K562 (cell line): Measurements from ENCODE around the gene TINAGL1. TPM values are rescaled to one million over a fixed set of nuclear protein-coding genes. Genes with fewer than 3 reads are reported as not detected.

Experiments
- ADNP ChIP-seq: fragments of 200-800 bp; sonication (Bioruptor generic); IDR thresholded peaks from 2 replicates; pipeline ENCODE4 v1.6.1; 2016; ENCODE audit warnings: missing genetic modification characterization, missing compliant biosample characterization
- ATF1 ChIP-seq, 2 experiments: fragments of 450-650 bp in 1 of 2; IDR thresholded peaks; 2 replicates each; pipeline ENCODE4 v1.6.1; 2016; ENCODE audit warnings: missing compliant biosample characterization in 1 of 2, missing genetic modification characterization in 1 of 2
- BMI1 ChIP-seq: fragments of 150-350 bp; IDR thresholded peaks from 2 replicates; pipeline ENCODE4 v1.6.1; 2014; ENCODE audit warnings: low read length
- CEBPB ChIP-seq: fragments of 450-650 bp; IDR thresholded peaks from 2 replicates; pipeline ENCODE4 v1.6.1; 2016; ENCODE audit warnings: missing genetic modification characterization, missing compliant biosample characterization
- CTBP1 ChIP-seq: fragments of 450-650 bp; IDR thresholded peaks from 2 replicates; pipeline ENCODE4 v1.6.1; 2016; ENCODE audit warnings: borderline replicate concordance
- FOXJ2 ChIP-seq: fragments of 200-800 bp; sonication (Bioruptor generic); IDR thresholded peaks from 2 replicates; pipeline ENCODE4 v1.6.1; 2016; ENCODE audit warnings: missing genetic modification characterization, missing compliant biosample characterization
- JUND ChIP-seq, 2 experiments: IDR thresholded peaks; 2 replicates in 1 of 2; 3 replicates in 1 of 2; pipeline ENCODE4 v1.6.1; 2011; ENCODE audit warnings: borderline replicate concordance in 2 of 2, low read depth in 2 of 2, low read length in 2 of 2, improper control_type of control experiment in 1 of 2, missing biosample characterization in 1 of 2, missing genetic modification characterization in 1 of 2, missing genetic modification reagents in 1 of 2
- MAX ChIP-seq: sonication (generic); formaldehyde crosslinking; IDR thresholded peaks from 2 replicates; pipeline ENCODE4 v1.9.0; 2022; ENCODE audit warnings: mild to moderate bottlenecking, missing genetic modification reagents
- MTA1 ChIP-seq: fragments of 450-650 bp; IDR thresholded peaks from 2 replicates; pipeline ENCODE4 v1.6.1; 2017; ENCODE audit warnings: borderline replicate concordance
- PURB ChIP-seq: sonication (generic); formaldehyde crosslinking; IDR thresholded peaks from 2 replicates; pipeline ENCODE4 v1.9.0; 2021; ENCODE audit warnings: low read depth, mild to moderate bottlenecking, missing genetic modification reagents
- RAD51 ChIP-seq: fragments of 450-650 bp; IDR thresholded peaks from 2 replicates; pipeline ENCODE4 v1.7.1; 2016; ENCODE audit warnings: low read depth, mild to moderate bottlenecking, borderline replicate concordance
- RB1 ChIP-seq: fragments of 450-650 bp; IDR thresholded peaks from 2 replicates; pipeline ENCODE4 v1.6.1; 2017; ENCODE audit warnings: low read depth, mild to moderate bottlenecking
- RBM14 ChIP-seq: fragments of 200-400 bp; formaldehyde crosslinking; IDR thresholded peaks from 2 replicates; pipeline ENCODE4 v1.6.1; 2018; ENCODE audit warnings: low read depth, mild to moderate bottlenecking, low read length, moderate library complexity, borderline replicate concordance; ENCODE audit not compliant: insufficient read depth
- RBM39 ChIP-seq: fragments of 200-400 bp; formaldehyde crosslinking; optimal IDR thresholded peaks from 2 replicates; pipeline ENCODE3; 2018; ENCODE audit warnings: low read depth, low read length
- SRSF7 ChIP-seq: fragments of 200-400 bp; formaldehyde crosslinking; optimal IDR thresholded peaks from 2 replicates; pipeline ENCODE3; 2017; ENCODE audit warnings: mild to moderate bottlenecking, low read depth, low read length
- ZBTB7A ChIP-seq: IDR thresholded peaks from 2 replicates; pipeline ENCODE4 v1.6.1; 2011; ENCODE audit warnings: low read depth, mild to moderate bottlenecking, low read length, moderate library complexity, borderline replicate concordance; ENCODE audit not compliant: control insufficient read depth
- ZNF507 ChIP-seq: conservative IDR thresholded peaks from 2 replicates; pipeline ENCODE4 v1.6.1; 2017; ENCODE audit warnings: missing genetic modification characterization, missing compliant biosample characterization
- ZNF644 ChIP-seq: fragments of 200-800 bp; sonication (Bioruptor generic); IDR thresholded peaks from 2 replicates; pipeline ENCODE4 v1.6.1; 2016; ENCODE audit warnings: low read depth, missing genetic modification characterization, missing compliant biosample characterization
- polyA plus RNA-seq, 8 experiments: library from polyadenylated mRNA; depleted of rRNA in 4 of 8; stranded (reverse) in 5 of 8; unstranded in 3 of 8; fragments of >200 nt; fragmentation: Nextera tagmentation in 2 of 8; fragmentation: Illumina TruSeq in 1 of 8; extraction: Ambion mirVana in 2 of 8; extraction: Trizol in 1 of 8; gene quantifications; 2 replicates each; pipeline versions ENCODE4 v1.2.1 to v1.2.3, GENCODE V29; 2011 to 2014; ENCODE audit warnings: inconsistent platforms in 1 of 8, missing spikeins in 1 of 8
- total RNA-seq, 7 experiments: library from RNA; depleted of rRNA in 6 of 7; stranded (reverse); fragments of >200 nt in 6 of 7; fragmentation: Illumina TruSeq in 2 of 7; extraction: Trizol in 2 of 7; gene quantifications; 2 replicates each; pipeline versions ENCODE4 v1.2.1 to v1.2.3, GENCODE V29; 2011 to 2021; ENCODE audit warnings: low replicate concordance in 1 of 7
- TF ChIP-seq, protein P1 (sequence below): sonication (generic); formaldehyde crosslinking; IDR thresholded peaks from 2 replicates; pipeline ENCODE4 v1.8.0; 2022; ENCODE audit warnings: mild to moderate bottlenecking, missing genetic modification reagents
- TF ChIP-seq, protein P2 (sequence below), 2 experiments: fragments of 450-650 bp; IDR thresholded peaks; 2 replicates each; pipeline ENCODE4 v1.6.1; 2016
- TF ChIP-seq, protein P3 (sequence below): sonication (generic); formaldehyde crosslinking; IDR thresholded peaks from 2 replicates; pipeline ENCODE4 v1.8.0; 2022; ENCODE audit warnings: missing genetic modification reagents, mild to moderate bottlenecking, borderline replicate concordance

The TINAGL1 gene
- total and polyA plus RNA-seq, 9 of the 15 experiments (the other 6 are each of a cell fraction or from before 2014, with no cell fraction given): 0.04 to 1.2 (median 0.07) TPM; not detected in 4

GRCh38 chr1:31593770-31594632 is 17.7 kb downstream of the TINAGL1 start (continued):
- TF ChIP-seq, protein P1, sequence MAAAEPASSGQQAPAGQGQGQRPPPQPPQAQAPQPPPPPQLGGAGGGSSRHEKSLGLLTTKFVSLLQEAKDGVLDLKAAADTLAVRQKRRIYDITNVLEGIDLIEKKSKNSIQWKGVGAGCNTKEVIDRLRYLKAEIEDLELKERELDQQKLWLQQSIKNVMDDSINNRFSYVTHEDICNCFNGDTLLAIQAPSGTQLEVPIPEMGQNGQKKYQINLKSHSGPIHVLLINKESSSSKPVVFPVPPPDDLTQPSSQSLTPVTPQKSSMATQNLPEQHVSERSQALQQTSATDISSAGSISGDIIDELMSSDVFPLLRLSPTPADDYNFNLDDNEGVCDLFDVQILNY: no peak
- TF ChIP-seq ZNF644 (no peak), RAD51 (no peak), FOXJ2 (tag) (no peak), RBM14 (no peak), ZBTB7A (no peak), PURB (CRISPR knock-in tag) (no peak), ADNP (no peak), MAX (no peak), MTA1 (no peak), ZNF507 (no peak), JUND (IDR thresholded peaks at IDR 0.05; ENCODE audit: borderline replicate concordance, low read depth, low read length) (0 out of 2 replicates have a peak, but pooled peaks have one; percentile 24), JUND (tag; IDR thresholded peaks at IDR 0.05; ENCODE audit: borderline replicate concordance, low read depth, low read length) (no peak; the same call in 2 of the 3 replicates), ATF1 (CRISPR knock-in tag; IDR thresholded peaks at IDR 0.05) (no peak), ATF1 (tag; IDR thresholded peaks at IDR 0.05) (no peak), CEBPB (tag) (no peak), RB1 (peak; percentile 47; the same call in 1 of the 2 replicates), BMI1 (no peak), CTBP1 (peak; percentile 74), SRSF7 (no peak), RBM39 (no peak)
- TF ChIP-seq, protein P2, sequence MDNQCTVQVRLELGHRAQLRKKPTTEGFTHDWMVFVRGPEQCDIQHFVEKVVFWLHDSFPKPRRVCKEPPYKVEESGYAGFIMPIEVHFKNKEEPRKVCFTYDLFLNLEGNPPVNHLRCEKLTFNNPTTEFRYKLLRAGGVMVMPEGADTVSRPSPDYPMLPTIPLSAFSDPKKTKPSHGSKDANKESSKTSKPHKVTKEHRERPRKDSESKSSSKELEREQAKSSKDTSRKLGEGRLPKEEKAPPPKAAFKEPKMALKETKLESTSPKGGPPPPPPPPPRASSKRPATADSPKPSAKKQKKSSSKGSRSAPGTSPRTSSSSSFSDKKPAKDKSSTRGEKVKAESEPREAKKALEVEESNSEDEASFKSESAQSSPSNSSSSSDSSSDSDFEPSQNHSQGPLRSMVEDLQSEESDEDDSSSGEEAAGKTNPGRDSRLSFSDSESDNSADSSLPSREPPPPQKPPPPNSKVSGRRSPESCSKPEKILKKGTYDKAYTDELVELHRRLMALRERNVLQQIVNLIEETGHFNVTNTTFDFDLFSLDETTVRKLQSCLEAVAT (IDR thresholded peaks at IDR 0.05): no peak
- TF ChIP-seq, protein P3, sequence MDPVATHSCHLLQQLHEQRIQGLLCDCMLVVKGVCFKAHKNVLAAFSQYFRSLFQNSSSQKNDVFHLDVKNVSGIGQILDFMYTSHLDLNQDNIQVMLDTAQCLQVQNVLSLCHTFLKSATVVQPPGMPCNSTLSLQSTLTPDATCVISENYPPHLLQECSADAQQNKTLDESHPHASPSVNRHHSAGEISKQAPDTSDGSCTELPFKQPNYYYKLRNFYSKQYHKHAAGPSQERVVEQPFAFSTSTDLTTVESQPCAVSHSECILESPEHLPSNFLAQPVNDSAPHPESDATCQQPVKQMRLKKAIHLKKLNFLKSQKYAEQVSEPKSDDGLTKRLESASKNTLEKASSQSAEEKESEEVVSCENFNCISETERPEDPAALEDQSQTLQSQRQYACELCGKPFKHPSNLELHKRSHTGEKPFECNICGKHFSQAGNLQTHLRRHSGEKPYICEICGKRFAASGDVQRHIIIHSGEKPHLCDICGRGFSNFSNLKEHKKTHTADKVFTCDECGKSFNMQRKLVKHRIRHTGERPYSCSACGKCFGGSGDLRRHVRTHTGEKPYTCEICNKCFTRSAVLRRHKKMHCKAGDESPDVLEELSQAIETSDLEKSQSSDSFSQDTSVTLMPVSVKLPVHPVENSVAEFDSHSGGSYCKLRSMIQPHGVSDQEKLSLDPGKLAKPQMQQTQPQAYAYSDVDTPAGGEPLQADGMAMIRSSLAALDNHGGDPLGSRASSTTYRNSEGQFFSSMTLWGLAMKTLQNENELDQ: no peak
